Sigmoid colon (tissue), 4 donors: Measurements from ENCODE around the gene VASH2.

ENCODE experiments used
- CTCF ChIP-seq, 4 experiments: fragments of 450-650 bp in 3 of 4; fragments of 200-600 bp in 1 of 4; IDR thresholded peaks; one replicate each; pipeline ENCODE4 v1.5.1; 2016 to 2019; ENCODE audit warnings: antibody characterized with exemption in 4 of 4, mild to moderate bottlenecking in 3 of 4, moderate library complexity in 2 of 4
- POLR2AphosphoS5 ChIP-seq, 4 donors: sonication (generic); formaldehyde crosslinking; IDR thresholded peaks; one replicate each; pipeline ENCODE4 v1.6.1; 2017; ENCODE audit warnings: antibody characterized with exemption in 4 of 4

GRCh38 chr1:212994926-212995325 lies 44.6 kb downstream of the VASH2 start:
- TF ChIP-seq CTCF (IDR thresholded peaks at IDR 0.05) (no peak), POLR2AphosphoS5 (IDR thresholded peaks at IDR 0.05) (no peak)
